Pancreas (tissue), 10 donors: ENCODE results near the gene HDAC10. TPM values are rescaled to one million over a fixed set of nuclear protein-coding genes. Genes with fewer than 3 reads are reported as not detected.

Source experiments
- ATAC-seq, 4 donors: fragments of 200-7000 bp; cut with Tn5 transposase; one replicate each; pipeline versions ENCODE4 v1.8.0 to v1.9.1; 2020; ENCODE audit warnings: mild to moderate bottlenecking in 4 of 4, moderate library complexity in 4 of 4
- DNase-seq, 6 donors: peaks; one replicate each; pipeline ENCODE4 v3.0.0-alpha.2; 2020
- FAIRE-seq: peaks from 2 replicates; lab custom pipeline; 2012; peaks lifted over from hg19 to GRCh38; lab: Jason Lieb, UNC
- H3K27ac ChIP-seq, 4 donors: fragments of 200-600 bp; sonication (generic); 1 replicate in 3 of 4; 2 replicates in 1 of 4; pipeline versions ENCODE4 v1.5.0 to v1.8.0; 2020
- H3K27me3 ChIP-seq, 4 donors: fragments of 200-600 bp; one replicate each; pipeline ENCODE4 v1.8.0; 2021
- H3K36me3 ChIP-seq, 3 donors: fragments of 200-600 bp; sonication (generic) in 1 of 3; one replicate each; pipeline versions ENCODE4 v1.5.0 to v1.8.0; 2020 to 2021
- H3K4me1 ChIP-seq, 3 donors: fragments of 200-600 bp; one replicate each; pipeline ENCODE4 v1.8.0; 2021
- H3K4me3 ChIP-seq, 4 donors: fragments of 200-600 bp; sonication (generic) in 2 of 4; one replicate each; pipeline versions ENCODE4 v1.5.0 to v1.8.0; 2020 to 2021
- H3K9me3 ChIP-seq, 4 donors: fragments of 200-600 bp; one replicate each; pipeline ENCODE4 v1.8.0; 2021
- WGBS, 2 donors: extraction: QIAGEN DNeasy Blood & Tissue Kit; methylation state at CpG; one replicate each; pipeline ENCODE4 v1.1.7; 2013; 5-methylcytosine and 5-hydroxymethylcytosine counted together
- intact Hi-C, 3 donors: fragments of 100-400 bp; cut with DNase I; formaldehyde crosslinking; loops; one replicate each; pipeline versions ENCODE4 v1.11.1 to v1.14.2; 2022
- polyA plus RNA-seq, 2 donors: library from polyadenylated mRNA; stranded (reverse); fragments of 200-250 nt; gene quantifications; one replicate each; pipeline ENCODE4 v1.2.3, GENCODE V29; 2013
- total RNA-seq, 6 donors: library from RNA; stranded (reverse); fragmentation: NEBNext Ultra II Directional in 4 of 6; extraction: Animal tissue kit (Norgen Biotek cat#: 25700) in 4 of 6; gene quantifications; one replicate each; pipeline versions ENCODE4 v1.2.1 to v1.2.4, GENCODE V29; 2021 to 2023
- TF ChIP-seq, protein P1 (sequence below), 4 donors: fragments of 200-600 bp; sonication (generic) in 3 of 4; IDR thresholded peaks; one replicate each; pipeline versions ENCODE4 v1.5.0 to v1.8.0; 2021; ENCODE audit warnings: antibody characterized with exemption in 4 of 4
- donor health status: healthy with polysubstance abuse.
- donor health status: DM: no; HTN: no; CAD: no; lungs with moderate emphysema.
- donor health status: DM: no; HTN: no; CAD: no.
- donor health status: control.
- donor health status: control.
- donor health status: Bipolar disorder and iron deficiency.
- donor health status: DM: yes; HTN: yes; CAD: no.
- donor health status: DM: no; HTN: no; CAD: no.
- donor health status: DM: no; HTN: no; CAD: no.
- donor health status: DM: yes; HTN: yes; CAD: no.

HDAC10 gene
- total and polyA plus RNA-seq, 8 donors = 17.0 to 78.3 (median 21.8) TPM

DNA sequence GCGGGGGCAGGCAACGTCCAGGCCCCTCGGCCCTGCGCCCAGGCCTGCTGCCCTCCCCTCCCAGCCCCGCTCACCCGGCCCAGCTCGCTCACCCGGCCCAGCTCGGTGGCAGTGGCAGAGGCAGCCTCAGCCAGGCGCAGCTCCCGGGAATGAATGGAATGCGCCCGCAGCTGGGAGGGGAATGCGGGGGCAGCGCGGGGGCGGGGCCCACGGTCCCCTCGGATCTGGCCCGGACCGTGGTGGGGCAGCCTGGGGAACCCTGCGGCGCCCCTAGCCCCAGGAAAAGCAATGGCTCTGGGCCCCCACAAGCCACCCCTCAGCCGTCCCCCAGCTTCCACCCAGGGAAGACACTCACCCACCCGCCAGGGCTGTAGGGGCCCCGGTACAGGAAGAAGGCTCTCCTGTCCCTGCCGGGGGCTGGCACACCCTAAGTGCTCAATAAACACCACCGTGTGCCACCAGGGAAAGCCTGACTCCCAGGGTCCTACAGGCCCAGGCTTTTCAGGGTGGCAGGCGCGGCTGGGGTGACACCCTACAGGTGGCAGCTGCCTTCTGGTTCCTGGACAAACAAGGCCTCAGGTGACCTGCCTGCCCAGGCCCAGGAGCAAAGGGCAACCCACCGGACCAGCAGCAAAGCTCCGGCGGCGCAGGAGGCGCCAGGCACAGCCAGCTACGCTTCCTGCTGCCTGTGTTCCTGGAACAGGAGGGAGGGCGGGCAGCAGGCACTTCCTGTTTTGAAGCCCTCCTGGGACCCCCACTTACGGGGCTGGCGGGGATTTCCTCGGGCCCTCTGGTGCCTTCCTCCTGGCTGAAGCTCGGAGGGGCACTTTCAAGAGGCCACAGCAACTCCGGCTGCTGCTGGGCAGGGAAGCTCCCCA, 42.6 kb upstream of the HDAC10 start:
- no peaks in the 10 kb centered on the region for H3K9me3 ChIP-seq
- DNase-seq (peak in 5 of 6 donors; percentile 68 to 80 (median 71)), ATAC-seq (peak; percentile 65 to 79 (median 72)), FAIRE-seq (no peak)
- no peaks in the 10 kb centered on the region for H3K27me3 ChIP-seq
- peak overlapping the region; percentile 70 to 89 (median 80) for H3K27ac ChIP-seq
- H3K4me1 ChIP-seq = peaks cover 14 to 46% (median 18%) of the 10 kb centered on the region in 3 donors
- peaks cover 0 to 13% (median 11%) of the 10 kb centered on the region in 3 donors for H3K36me3 ChIP-seq
- TF ChIP-seq, protein P1, sequence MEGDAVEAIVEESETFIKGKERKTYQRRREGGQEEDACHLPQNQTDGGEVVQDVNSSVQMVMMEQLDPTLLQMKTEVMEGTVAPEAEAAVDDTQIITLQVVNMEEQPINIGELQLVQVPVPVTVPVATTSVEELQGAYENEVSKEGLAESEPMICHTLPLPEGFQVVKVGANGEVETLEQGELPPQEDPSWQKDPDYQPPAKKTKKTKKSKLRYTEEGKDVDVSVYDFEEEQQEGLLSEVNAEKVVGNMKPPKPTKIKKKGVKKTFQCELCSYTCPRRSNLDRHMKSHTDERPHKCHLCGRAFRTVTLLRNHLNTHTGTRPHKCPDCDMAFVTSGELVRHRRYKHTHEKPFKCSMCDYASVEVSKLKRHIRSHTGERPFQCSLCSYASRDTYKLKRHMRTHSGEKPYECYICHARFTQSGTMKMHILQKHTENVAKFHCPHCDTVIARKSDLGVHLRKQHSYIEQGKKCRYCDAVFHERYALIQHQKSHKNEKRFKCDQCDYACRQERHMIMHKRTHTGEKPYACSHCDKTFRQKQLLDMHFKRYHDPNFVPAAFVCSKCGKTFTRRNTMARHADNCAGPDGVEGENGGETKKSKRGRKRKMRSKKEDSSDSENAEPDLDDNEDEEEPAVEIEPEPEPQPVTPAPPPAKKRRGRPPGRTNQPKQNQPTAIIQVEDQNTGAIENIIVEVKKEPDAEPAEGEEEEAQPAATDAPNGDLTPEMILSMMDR (IDR thresholded peaks at IDR 0.05) = no peak
- intact Hi-C loops = no loop called here
- peak overlapping the region in 2 of 4 donors; percentile 11 to 18 for H3K4me3 ChIP-seq
- WGBS, 2 donors = 20 to 40% methylated on average over 28 to 42 of the region's 42 CpGs

GRCh38 chr22:50292643-50293440, 41.8 kb upstream of the HDAC10 start:
- no peak for DNase-seq
- ATAC-seq = peak in 2 of 4 donors; percentile 3 to 22
- H3K4me1 ChIP-seq = peaks cover 14 to 41% (median 17%) of the 10 kb centered on the region in 3 donors
- 60 to 65% methylated on average over 25 to 29 of the region's 29 CpGs for WGBS, 2 donors
- FAIRE-seq = no peak
- peaks cover 0 to 21% (median 14%) of the 10 kb centered on the region in 3 donors for H3K36me3 ChIP-seq
- TF ChIP-seq, protein P1 (IDR thresholded peaks at IDR 0.05) = no peak
- no peaks in the 10 kb centered on the region for H3K27me3 ChIP-seq
- intact Hi-C loops = no loop called here
- peak overlapping the region; percentile 70 to 89 (median 80) for H3K27ac ChIP-seq
- H3K4me3 ChIP-seq = peak overlapping the region in 2 of 4 donors; percentile 11 to 18
- H3K9me3 ChIP-seq = no peaks in the 10 kb centered on the region

- intact Hi-C loops = no loop called here
- Histone ChIP-seq H3K9me3 (no peaks in the 10 kb centered on the region), H3K4me1 (peaks cover 0 to 24% (median 3%) of the 10 kb centered on the region in 3 donors), H3K4me3 (no peak overlapping the region), H3K27me3 (no peaks in the 10 kb centered on the region), H3K36me3 (peaks cover 4 to 43% (median 20%) of the 10 kb centered on the region in 3 donors), H3K27ac (no peak overlapping the region)
- no peak for DNase-seq
- 91% methylated on average over 37 of the region's 37 CpGs for WGBS, 2 donors
- ATAC-seq = no peak
- TF ChIP-seq, protein P1 (IDR thresholded peaks at IDR 0.05) = no peak
- no peak for FAIRE-seq
These were observed 39.0 kb upstream of the HDAC10 start for GRCh38 chr22:50289942-50290630.

DNA sequence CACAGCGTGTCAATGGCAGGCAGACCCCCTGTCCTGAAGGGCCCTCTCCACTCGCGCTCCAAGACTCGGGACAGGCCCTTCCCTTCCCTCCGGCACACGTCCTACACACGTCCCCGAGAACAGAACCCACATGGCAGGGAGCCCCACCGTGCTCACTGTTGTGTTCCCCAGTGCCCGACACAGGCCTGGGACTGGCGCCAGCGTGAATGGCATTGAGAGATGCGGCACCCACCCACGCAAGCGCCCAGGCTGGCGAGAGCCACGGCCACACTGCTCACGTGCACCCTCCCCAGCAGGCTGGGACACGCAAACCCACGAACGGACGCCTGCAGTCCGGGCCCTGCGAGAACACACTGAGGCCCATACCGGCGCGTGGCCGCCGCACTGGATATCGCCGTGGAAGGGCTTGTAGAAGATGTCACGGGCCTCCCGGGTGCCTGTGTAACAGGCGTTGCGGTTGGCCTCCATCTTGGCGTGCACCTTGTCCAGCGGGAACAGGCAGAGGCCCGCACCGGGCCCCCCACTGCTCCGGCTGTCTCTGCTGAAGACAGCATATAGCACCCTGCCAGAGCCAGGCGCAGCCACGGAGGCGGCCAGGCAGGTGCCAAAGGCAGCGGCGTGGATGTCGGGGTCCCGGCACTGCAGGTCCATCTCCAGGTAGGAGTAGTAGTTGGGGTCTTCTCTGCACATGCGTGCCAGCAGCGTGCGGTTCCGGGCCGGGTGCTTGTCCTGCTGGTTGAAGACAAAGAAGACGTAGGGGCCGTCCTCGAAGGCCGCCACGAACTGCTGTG, 38.3 kb upstream of the HDAC10 start:
- FAIRE-seq (no peak), ATAC-seq (no peak), DNase-seq (no peak)
- TF ChIP-seq, protein P1 (IDR thresholded peaks at IDR 0.05) = no peak
- H3K27me3 ChIP-seq = no peaks in the 10 kb centered on the region
- no peaks in the 10 kb centered on the region for H3K9me3 ChIP-seq
- H3K4me1 ChIP-seq = peaks cover 0 to 17% (median 3%) of the 10 kb centered on the region in 3 donors
- 93 to 94% methylated on average over 57 of the region's 57 CpGs for WGBS, 2 donors
- peaks cover 7 to 49% (median 20%) of the 10 kb centered on the region in 3 donors for H3K36me3 ChIP-seq
- intact Hi-C loops = no loop called here
- no peak overlapping the region for H3K27ac ChIP-seq
- no peak overlapping the region for H3K4me3 ChIP-seq
